B cell (primary cell): ENCODE measurements around the gene BRD1. TPM values are rescaled to one million over a fixed set of nuclear protein-coding genes. Genes with fewer than 3 reads are reported as not detected.
A peak's percentile ranks its signal among the peaks of the same experiment; 100 is the strongest.

Experiments
- ATAC-seq: fragments of 200-7000 bp; cut with Tn5 transposase; one replicate; pipeline ENCODE4 v1.10.0; 2021; ENCODE audit warnings: low read depth, mild to moderate bottlenecking, moderate number of reproducible peaks, moderate library complexity
- CTCF ChIA-PET: fragments of 350-600 bp; sonication (Branson Sonifier 250); formaldehyde crosslinking; loops from one replicate; lab custom pipeline; 2021; ENCODE audit warnings: antibody characterized with exemption, inconsistent platforms; lab: Charles Lee
- POLR2A ChIA-PET: fragments of 350-600 bp; sonication (Branson Sonifier 250); formaldehyde crosslinking; loops from one replicate; lab custom pipeline; 2021; ENCODE audit warnings: antibody characterized with exemption; lab: Charles Lee
- DNase-seq: peaks from one replicate; pipeline ENCODE4 v3.0.0; 2013
- H2AFZ ChIP-seq: 2 replicates; pipeline ENCODE4 v1.6.1; 2012; ENCODE audit warnings: mild to moderate bottlenecking, low read depth, low read length; ENCODE audit not compliant: insufficient read depth, poor library complexity, severe bottlenecking
- H3K27ac ChIP-seq, 2 donors: 1 replicate in 1 of 2; 2 replicates in 1 of 2; pipeline ENCODE4 v1.5.1; 2012 to 2013; ENCODE audit warnings: low read length in 2 of 2, mild to moderate bottlenecking in 2 of 2, moderate library complexity in 1 of 2
- H3K27me3 ChIP-seq, 4 experiments: fragments of 200-600 bp in 1 of 4; sonication (generic) in 1 of 4; replicated peaks in 1 of 4; 1 replicate in 2 of 4; 2 replicates in 2 of 4; pipeline versions ENCODE4 v1.6.1 to v1.7.0; 2013 to 2016; ENCODE audit warnings: low read length in 3 of 4, mild to moderate bottlenecking in 2 of 4, mixed read lengths in 1 of 4, moderate library complexity in 1 of 4; ENCODE audit not compliant: insufficient read depth in 4 of 4, control insufficient read depth in 3 of 4; ENCODE audit errors: control extremely low read depth in 1 of 4
- H3K36me3 ChIP-seq, 2 experiments: replicated peaks in 1 of 2; 1 replicate in 1 of 2; 2 replicates in 1 of 2; pipeline versions ENCODE4 v1.6.1 to v1.7.1; 2013; ENCODE audit warnings: low read length in 1 of 2; ENCODE audit not compliant: insufficient read depth in 2 of 2, control insufficient read depth in 1 of 2; ENCODE audit errors: control extremely low read depth in 1 of 2, extremely low read depth in 1 of 2
- H3K4me1 ChIP-seq, 2 donors: fragments of 200-600 bp in 1 of 2; sonication (generic) in 1 of 2; 1 replicate in 1 of 2; 2 replicates in 1 of 2; pipeline versions ENCODE4 v1.5.1 to v1.6.1; 2013 to 2017; ENCODE audit warnings: low read length in 2 of 2; ENCODE audit not compliant: control insufficient read depth in 2 of 2, insufficient read depth in 2 of 2
- H3K4me2 ChIP-seq: replicated peaks from 2 replicates; pipeline ENCODE3; 2012; ENCODE audit warnings: mild to moderate bottlenecking, low read depth, low read length; ENCODE audit not compliant: poor library complexity, severe bottlenecking
- H3K4me3 ChIP-seq, 5 experiments: fragments of 200-600 bp in 1 of 5; sonication (generic) in 1 of 5; 1 replicate in 3 of 5; 2 replicates in 2 of 5; pipeline versions ENCODE4 v1.5.1 to v1.7.0; 2011 to 2016; ENCODE audit warnings: low read length in 4 of 5, mild to moderate bottlenecking in 4 of 5, low read depth in 2 of 5, control low read depth in 1 of 5, moderate library complexity in 1 of 5; ENCODE audit not compliant: insufficient read depth in 1 of 5; ENCODE audit errors: control extremely low read depth in 1 of 5, extremely low read depth in 1 of 5
- H3K79me2 ChIP-seq: fragments of 200-600 bp; sonication (generic); one replicate; pipeline ENCODE4 v1.6.0; 2016; ENCODE audit warnings: low read length; ENCODE audit not compliant: control insufficient read depth, insufficient read depth
- H3K9ac ChIP-seq: fragments of 200-600 bp; sonication (generic); 2 replicates; pipeline ENCODE4 v1.6.1; 2017; ENCODE audit warnings: mild to moderate bottlenecking, low read length, moderate library complexity
- H3K9me3 ChIP-seq, 3 donors: one replicate each; pipeline versions ENCODE4 v1.6.1 to v1.7.1; 2013; ENCODE audit warnings: low read length in 2 of 3; ENCODE audit not compliant: control insufficient read depth in 2 of 3, insufficient read depth in 1 of 3; ENCODE audit errors: control extremely low read depth in 1 of 3
- H4K20me1 ChIP-seq: 2 replicates; pipeline ENCODE4 v1.6.0; 2012; ENCODE audit warnings: mild to moderate bottlenecking, low read length; ENCODE audit not compliant: insufficient read depth, control insufficient read depth, poor library complexity, severe bottlenecking
- H3K27ac Mint-ChIP-seq: one replicate; pipeline ENCODE4 v1.8.0; 2021; ENCODE audit warnings: mixed read lengths
- H3K27me3 Mint-ChIP-seq: one replicate; pipeline ENCODE4 v1.8.0; 2021; ENCODE audit warnings: mixed read lengths
- H3K4me1 Mint-ChIP-seq: one replicate; pipeline ENCODE4 v1.8.0; 2021; ENCODE audit warnings: mixed read lengths
- H3K4me3 Mint-ChIP-seq: one replicate; pipeline ENCODE4 v1.8.0; 2021; ENCODE audit warnings: mixed read lengths
- H3K9me3 Mint-ChIP-seq: one replicate; pipeline ENCODE4 v1.8.0; 2022; ENCODE audit warnings: mixed read lengths; ENCODE audit not compliant: insufficient read depth
- EZH2 ChIP-seq: IDR thresholded peaks from 2 replicates; pipeline ENCODE4 v1.6.1; 2012; ENCODE audit warnings: borderline replicate concordance, low read depth, mild to moderate bottlenecking, moderate library complexity, low read length; ENCODE audit not compliant: insufficient read depth, poor library complexity, severe bottlenecking
- WGBS: methylation state at CpG from one replicate; pipeline ENCODE4 v1.1.5; 2013; ENCODE audit warnings: missing lambda C conversion rate; ENCODE audit not compliant: insufficient coverage; 5-methylcytosine and 5-hydroxymethylcytosine counted together
- intact Hi-C: fragments of 100-400 bp; cut with micrococcal nuclease; formaldehyde crosslinking; loops from one replicate; pipeline ENCODE4 v1.10.0; 2022
- polyA plus RNA-seq: library from polyadenylated mRNA; depleted of rRNA; stranded (reverse); fragments of >200 nt; gene quantifications from 2 replicates; pipeline ENCODE4 v1.2.3, GENCODE V29; 2012
- total RNA-seq, 2 donors: library from RNA; stranded (reverse); fragments of 120-200 nt in 1 of 2; gene quantifications; 1 replicate in 1 of 2; 2 replicates in 1 of 2; pipeline versions ENCODE4 v1.2.3 to v1.2.4, GENCODE V29; 2013 to 2022
- TF ChIP-seq, protein P1 (sequence below): fragments of 200-600 bp; IDR thresholded peaks from one replicate; pipeline ENCODE4 v1.8.0; 2022; ENCODE audit warnings: antibody characterized with exemption, mild to moderate bottlenecking

BRD1 gene
- total and polyA plus RNA-seq, 2 donors (not counting 1 experiment from before 2014, with no cell fraction given) = 16.9 to 73.3 TPM

DNA sequence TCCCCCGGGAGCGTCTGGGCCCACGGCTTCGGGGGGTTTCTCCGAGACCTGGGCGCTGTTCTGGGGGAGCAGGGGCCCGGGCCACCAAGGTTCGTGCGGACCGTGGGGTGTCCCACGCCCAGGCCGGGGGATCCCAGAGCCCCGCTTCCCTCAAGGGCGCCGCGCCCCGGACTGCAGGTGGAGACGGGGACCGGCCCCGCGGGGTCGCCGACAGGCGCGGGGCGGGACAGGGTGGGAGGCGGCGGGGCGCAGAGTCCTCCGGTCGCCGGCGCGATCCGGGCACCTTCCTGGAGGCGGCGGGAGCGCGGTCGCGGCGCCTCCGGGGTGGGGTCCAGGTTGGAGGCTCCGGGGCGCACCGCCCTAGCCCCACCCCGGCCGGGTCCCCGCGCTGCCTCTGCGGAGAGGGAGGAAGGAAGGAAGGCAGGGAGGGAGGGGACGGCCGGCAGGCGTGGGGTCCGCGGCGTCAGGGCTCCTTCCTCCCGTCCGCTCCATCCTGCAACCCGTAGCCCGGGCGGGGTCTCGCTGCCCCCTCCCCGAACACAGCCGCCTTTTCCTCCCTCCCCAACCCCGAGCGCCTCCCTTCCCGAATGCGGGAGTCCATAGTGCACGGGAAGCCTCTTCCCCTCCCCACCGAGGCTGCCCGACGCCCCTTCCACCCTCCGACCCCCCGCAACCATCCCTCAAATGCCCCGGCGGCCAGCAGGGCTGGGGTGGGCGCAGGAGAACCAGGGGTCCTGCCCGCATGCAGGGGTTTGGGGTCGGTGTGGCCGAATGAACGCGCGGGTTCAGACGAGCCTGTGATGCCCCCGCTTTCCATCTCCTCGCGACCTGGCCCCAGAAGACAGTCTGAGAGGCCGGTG lies 21.7 kb upstream of the BRD1 start:
- H3K9ac ChIP-seq = peak overlapping the region; percentile 51
- H3K4me2 ChIP-seq = peak overlapping the region; percentile 91
- 4% methylated on average over 82 of the region's 89 CpGs for WGBS
- peaks cover 0 to 14% (median 0%) of the 10 kb centered on the region in 3 donors for H3K9me3 ChIP-seq
- Mint-ChIP-seq H3K9me3 (no peaks in the 10 kb centered on the region), H3K27me3 (peaks cover 35% of the 10 kb centered on the region), H3K4me1 (peaks cover 23% of the 10 kb centered on the region), H3K4me3 (peak overlapping the region; percentile 49), H3K27ac (peak overlapping the region; percentile 50)
- H3K27me3 ChIP-seq = peaks cover 0 to 40% (median 21%) of the 10 kb centered on the region in 4 experiments
- H2AFZ ChIP-seq = peak overlapping the region; percentile 42
- CTCF ChIA-PET = no interaction called here
- intact Hi-C loops = loop anchor here (5.0 kb wide), 2 partner anchors 123 to 343 kb away; no protein-coding TSS in a partner anchor
- H3K79me2 ChIP-seq = peaks cover 3% of the 10 kb centered on the region
- H3K4me1 ChIP-seq = peaks cover 22 to 32% of the 10 kb centered on the region in 2 donors
- ATAC-seq = no peak
- peak; percentile 47 for DNase-seq
- H4K20me1 ChIP-seq = peaks cover 7% of the 10 kb centered on the region
- no peak for TF ChIP-seq EZH2
- TF ChIP-seq, protein P1, sequence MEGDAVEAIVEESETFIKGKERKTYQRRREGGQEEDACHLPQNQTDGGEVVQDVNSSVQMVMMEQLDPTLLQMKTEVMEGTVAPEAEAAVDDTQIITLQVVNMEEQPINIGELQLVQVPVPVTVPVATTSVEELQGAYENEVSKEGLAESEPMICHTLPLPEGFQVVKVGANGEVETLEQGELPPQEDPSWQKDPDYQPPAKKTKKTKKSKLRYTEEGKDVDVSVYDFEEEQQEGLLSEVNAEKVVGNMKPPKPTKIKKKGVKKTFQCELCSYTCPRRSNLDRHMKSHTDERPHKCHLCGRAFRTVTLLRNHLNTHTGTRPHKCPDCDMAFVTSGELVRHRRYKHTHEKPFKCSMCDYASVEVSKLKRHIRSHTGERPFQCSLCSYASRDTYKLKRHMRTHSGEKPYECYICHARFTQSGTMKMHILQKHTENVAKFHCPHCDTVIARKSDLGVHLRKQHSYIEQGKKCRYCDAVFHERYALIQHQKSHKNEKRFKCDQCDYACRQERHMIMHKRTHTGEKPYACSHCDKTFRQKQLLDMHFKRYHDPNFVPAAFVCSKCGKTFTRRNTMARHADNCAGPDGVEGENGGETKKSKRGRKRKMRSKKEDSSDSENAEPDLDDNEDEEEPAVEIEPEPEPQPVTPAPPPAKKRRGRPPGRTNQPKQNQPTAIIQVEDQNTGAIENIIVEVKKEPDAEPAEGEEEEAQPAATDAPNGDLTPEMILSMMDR = no peak
- peak overlapping the region in 4 of 5 experiments; percentile 8 to 42 (median 38) for H3K4me3 ChIP-seq
- POLR2A ChIA-PET = no interaction called here
- no peaks in the 10 kb centered on the region for H3K36me3 ChIP-seq
- H3K27ac ChIP-seq = no peak overlapping the region

DNA sequence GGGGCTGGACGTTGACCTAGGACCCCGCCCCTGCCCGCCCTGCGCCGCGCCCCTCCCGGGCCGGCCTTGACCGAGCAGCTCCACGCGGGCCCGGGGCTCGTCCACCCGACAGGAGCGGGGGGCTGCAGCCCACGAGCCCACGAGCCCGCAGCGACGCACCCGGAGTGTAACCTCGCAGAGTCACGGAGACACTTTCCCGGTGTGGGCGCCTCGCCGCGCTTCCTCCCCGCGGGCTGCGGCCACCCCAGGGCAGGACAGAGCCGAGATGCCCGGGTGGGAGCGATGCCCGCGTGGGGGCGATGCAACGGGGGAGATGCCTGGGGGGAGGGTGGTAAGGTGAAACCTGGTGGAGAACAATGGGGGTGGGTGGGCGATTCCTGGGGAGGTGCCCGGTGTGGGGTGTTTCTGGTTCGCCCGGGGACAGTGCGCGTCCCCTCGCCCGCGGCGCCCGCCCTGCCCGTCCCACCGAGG lies 21.1 kb upstream of the BRD1 start:
- peak; percentile 5 for TF ChIP-seq EZH2
- TF ChIP-seq, protein P1 = no peak
- Histone ChIP-seq H3K9ac (peak overlapping the region; percentile 51), H3K9me3 (peaks cover 0 to 14% (median 0%) of the 10 kb centered on the region in 3 donors), H2AFZ (peak overlapping the region; percentile 42), H3K79me2 (no peaks in the 10 kb centered on the region), H3K27me3 (peaks cover 0 to 40% (median 21%) of the 10 kb centered on the region in 4 experiments), H3K27ac (no peak overlapping the region), H4K20me1 (peaks cover 7% of the 10 kb centered on the region), H3K36me3 (no peaks in the 10 kb centered on the region), H3K4me3 (peak overlapping the region in 3 of 5 experiments; percentile 38 to 42 (median 39)), H3K4me2 (peak overlapping the region; percentile 91), H3K4me1 (peaks cover 22 to 31% of the 10 kb centered on the region in 2 donors)
- ATAC-seq = no peak
- Mint-ChIP-seq H3K9me3 (no peaks in the 10 kb centered on the region), H3K27ac (no peak overlapping the region), H3K27me3 (peaks cover 35% of the 10 kb centered on the region), H3K4me1 (peaks cover 22% of the 10 kb centered on the region), H3K4me3 (no peak overlapping the region)
- POLR2A ChIA-PET = no interaction called here
- WGBS = 3% methylated on average over 48 of the region's 51 CpGs
- CTCF ChIA-PET = no interaction called here
- DNase-seq = no peak
- intact Hi-C loops = no loop called here
